A549 (cell line): ENCODE data around the gene DAPL1.

Experiments
- FOXS1 ChIP-seq: fragments of 250-450 bp; sonication (Bioruptor Pico); IDR thresholded peaks from 2 replicates; pipeline ENCODE4 v1.5.0; 2020; ENCODE audit warnings: mild to moderate bottlenecking, moderate library complexity
- HOXA7 ChIP-seq: fragments of 250-450 bp; sonication (Bioruptor Pico); IDR thresholded peaks from 2 replicates; pipeline ENCODE4 v1.5.0; 2020; ENCODE audit warnings: mild to moderate bottlenecking, moderate library complexity
- JUN ChIP-seq, 2 experiments: fragments of >200 bp; sonication (Bioruptor Twin); formaldehyde crosslinking; IDR thresholded peaks; 2 replicates in 1 of 2; 3 replicates in 1 of 2; pipeline ENCODE4 v1.6.1; 2016 to 2017
- NPAS2 ChIP-seq: fragments of 250-450 bp; sonication (Bioruptor Pico); IDR thresholded peaks from 2 replicates; pipeline ENCODE4 v1.8.0; 2022; ENCODE audit warnings: mild to moderate bottlenecking, moderate library complexity, borderline replicate concordance
- NR3C1 ChIP-seq: fragments of >200 bp; sonication (Bioruptor Twin); formaldehyde crosslinking; IDR thresholded peaks from 3 replicates; pipeline ENCODE4 v1.6.1; 2017
- RAD21 ChIP-seq, 2 experiments: fragments of >200 bp in 1 of 2; sonication (Bioruptor Twin) in 1 of 2; formaldehyde crosslinking in 1 of 2; IDR thresholded peaks in 1 of 2; conservative IDR thresholded peaks in 1 of 2; 2 replicates in 1 of 2; 3 replicates in 1 of 2; pipeline ENCODE4 v1.6.1; 2012 to 2018; ENCODE audit warnings: inconsistent platforms in 1 of 2
- ZFP36 ChIP-seq: fragments of 450-650 bp; IDR thresholded peaks from 2 replicates; pipeline ENCODE4 v1.6.1; 2014; ENCODE audit warnings: borderline replicate concordance; ENCODE audit not compliant: partially characterized antibody
- TF ChIP-seq, protein P1 (sequence below): fragments of >200 bp; sonication (Bioruptor Twin); formaldehyde crosslinking; IDR thresholded peaks from 3 replicates; pipeline ENCODE4 v1.5.1; 2016
- TF ChIP-seq, protein P2 (sequence below): fragments of 450-650 bp; IDR thresholded peaks from 2 replicates; pipeline ENCODE4 v1.6.1; 2014; ENCODE audit warnings: antibody characterized with exemption

DNA sequence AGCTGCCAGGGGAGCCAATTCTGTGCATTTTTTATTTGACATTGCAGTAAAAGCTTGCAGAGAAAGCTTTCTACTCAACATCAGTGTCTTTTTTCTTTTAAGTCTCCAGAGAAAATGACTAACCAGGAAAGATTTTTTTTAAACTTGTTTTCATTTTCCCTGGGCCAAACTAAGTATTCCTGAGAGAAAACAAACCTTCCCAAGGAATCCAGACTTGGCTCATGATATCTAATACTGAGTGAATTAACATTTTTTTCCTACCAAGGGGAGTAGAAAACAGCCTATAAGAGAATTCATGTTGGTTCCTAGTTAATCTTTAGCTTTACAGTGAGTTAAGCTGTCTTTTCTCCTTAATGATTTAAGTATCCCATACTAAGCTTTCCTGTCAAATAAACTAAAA is 46.7 kb downstream of the DAPL1 start:
- TF ChIP-seq, protein P1, sequence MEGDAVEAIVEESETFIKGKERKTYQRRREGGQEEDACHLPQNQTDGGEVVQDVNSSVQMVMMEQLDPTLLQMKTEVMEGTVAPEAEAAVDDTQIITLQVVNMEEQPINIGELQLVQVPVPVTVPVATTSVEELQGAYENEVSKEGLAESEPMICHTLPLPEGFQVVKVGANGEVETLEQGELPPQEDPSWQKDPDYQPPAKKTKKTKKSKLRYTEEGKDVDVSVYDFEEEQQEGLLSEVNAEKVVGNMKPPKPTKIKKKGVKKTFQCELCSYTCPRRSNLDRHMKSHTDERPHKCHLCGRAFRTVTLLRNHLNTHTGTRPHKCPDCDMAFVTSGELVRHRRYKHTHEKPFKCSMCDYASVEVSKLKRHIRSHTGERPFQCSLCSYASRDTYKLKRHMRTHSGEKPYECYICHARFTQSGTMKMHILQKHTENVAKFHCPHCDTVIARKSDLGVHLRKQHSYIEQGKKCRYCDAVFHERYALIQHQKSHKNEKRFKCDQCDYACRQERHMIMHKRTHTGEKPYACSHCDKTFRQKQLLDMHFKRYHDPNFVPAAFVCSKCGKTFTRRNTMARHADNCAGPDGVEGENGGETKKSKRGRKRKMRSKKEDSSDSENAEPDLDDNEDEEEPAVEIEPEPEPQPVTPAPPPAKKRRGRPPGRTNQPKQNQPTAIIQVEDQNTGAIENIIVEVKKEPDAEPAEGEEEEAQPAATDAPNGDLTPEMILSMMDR: no peak
- TF ChIP-seq RAD21 (conservative IDR thresholded peaks at IDR 0.05 in 1 of 2, IDR thresholded peaks at IDR 0.05 in 1 of 2) (no peak), NPAS2 (CRISPR knock-in tag) (no peak), HOXA7 (CRISPR knock-in tag) (no peak), ZFP36 (no peak), FOXS1 (no peak), NR3C1 (no peak), JUN (IDR thresholded peaks at IDR 0.05) (no peak)
- TF ChIP-seq, protein P2, sequence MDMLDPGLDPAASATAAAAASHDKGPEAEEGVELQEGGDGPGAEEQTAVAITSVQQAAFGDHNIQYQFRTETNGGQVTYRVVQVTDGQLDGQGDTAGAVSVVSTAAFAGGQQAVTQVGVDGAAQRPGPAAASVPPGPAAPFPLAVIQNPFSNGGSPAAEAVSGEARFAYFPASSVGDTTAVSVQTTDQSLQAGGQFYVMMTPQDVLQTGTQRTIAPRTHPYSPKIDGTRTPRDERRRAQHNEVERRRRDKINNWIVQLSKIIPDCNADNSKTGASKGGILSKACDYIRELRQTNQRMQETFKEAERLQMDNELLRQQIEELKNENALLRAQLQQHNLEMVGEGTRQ: no peak
